ENCODE results near the gene KBTBD7.

Gene KBTBD7, protein sequence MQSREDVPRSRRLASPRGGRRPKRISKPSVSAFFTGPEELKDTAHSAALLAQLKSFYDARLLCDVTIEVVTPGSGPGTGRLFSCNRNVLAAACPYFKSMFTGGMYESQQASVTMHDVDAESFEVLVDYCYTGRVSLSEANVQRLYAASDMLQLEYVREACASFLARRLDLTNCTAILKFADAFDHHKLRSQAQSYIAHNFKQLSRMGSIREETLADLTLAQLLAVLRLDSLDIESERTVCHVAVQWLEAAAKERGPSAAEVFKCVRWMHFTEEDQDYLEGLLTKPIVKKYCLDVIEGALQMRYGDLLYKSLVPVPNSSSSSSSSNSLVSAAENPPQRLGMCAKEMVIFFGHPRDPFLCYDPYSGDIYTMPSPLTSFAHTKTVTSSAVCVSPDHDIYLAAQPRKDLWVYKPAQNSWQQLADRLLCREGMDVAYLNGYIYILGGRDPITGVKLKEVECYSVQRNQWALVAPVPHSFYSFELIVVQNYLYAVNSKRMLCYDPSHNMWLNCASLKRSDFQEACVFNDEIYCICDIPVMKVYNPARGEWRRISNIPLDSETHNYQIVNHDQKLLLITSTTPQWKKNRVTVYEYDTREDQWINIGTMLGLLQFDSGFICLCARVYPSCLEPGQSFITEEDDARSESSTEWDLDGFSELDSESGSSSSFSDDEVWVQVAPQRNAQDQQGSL

DNA sequence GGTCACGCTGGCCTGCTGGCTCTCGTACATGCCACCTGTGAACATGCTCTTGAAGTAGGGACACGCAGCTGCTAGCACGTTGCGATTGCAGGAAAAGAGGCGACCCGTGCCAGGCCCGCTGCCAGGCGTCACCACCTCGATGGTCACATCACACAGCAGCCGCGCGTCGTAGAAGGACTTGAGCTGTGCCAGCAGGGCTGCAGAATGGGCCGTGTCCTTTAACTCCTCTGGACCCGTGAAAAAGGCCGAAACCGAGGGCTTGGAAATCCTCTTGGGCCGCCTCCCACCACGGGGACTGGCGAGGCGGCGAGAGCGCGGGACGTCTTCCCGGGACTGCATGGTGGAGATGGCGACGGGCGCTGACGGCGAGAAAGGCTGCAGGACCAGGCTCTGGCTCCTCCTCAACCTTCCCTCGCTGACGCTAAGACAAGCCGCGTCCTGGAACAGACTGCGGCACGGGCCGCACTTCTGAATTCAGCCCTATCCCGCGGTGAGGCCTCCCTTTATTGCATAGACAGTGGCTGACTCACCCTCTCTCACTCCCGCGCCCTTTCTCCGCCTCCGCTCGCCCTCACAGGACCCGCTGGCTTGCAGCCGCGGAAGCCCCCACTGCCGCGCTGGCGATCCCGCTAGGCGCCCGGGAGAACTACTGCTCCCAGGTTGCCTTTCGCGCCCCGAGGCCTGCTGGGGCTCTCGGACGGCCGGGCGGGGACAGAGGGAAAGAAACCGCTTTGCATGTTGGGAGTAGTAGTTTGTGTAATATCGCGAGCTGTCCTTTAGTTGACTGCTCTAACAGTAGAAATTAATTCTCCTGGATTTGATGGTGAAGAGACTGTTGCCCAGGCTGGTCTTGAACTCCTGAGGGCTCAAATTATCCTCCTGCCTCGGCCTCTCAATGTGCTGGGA, at the start of gene KBTBD7:
Gene KBTBD7, minus strand, starts transcription at position 651 of the 906 bp plus-strand sequence. Its CDS starts 312 bp downstream, at position 339.
- peak within 1 kb of the TSS; percentile 92 for H3K4me3 Mint-ChIP-seq
- peaks cover 13% of the 10 kb centered on the region for H3K36me3 Mint-ChIP-seq (ENCODE audit: insufficient read depth)
- H3K9me3 Mint-ChIP-seq, result no peaks in the 10 kb centered on the region
- ATAC-seq (replicated peaks; ENCODE audit: extremely low read depth, poor library complexity, severe bottlenecking) (peak; percentile 97), DNase-seq (ENCODE audit: low spot score in 2 of 2) (peak; percentile 72 to 77)
- H3K27me3 Mint-ChIP-seq, result no peaks in the 10 kb centered on the region
- peak within 1 kb of the TSS; percentile 92 for H3K27ac Mint-ChIP-seq (ENCODE audit: low read depth)
- peaks cover 22% of the 10 kb centered on the region for H3K4me1 Mint-ChIP-seq

DNA sequence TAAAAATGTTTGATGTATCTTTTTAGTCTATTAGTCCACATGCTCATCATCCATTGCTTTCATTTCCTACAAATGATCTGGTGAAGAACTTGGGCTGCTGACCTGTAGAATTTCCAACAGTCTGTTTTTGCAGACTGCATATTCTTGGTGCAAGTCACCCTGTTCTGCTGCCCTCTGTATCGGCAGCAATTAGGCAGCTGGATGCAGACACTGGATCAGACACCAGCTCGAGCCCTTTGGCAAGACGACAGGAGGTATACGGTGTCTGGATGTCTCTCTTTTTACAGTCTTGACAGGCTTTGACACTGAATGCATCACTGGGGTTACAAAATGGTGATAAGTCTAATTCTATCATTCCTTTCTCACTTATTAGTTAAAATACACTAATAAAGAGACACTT, 47.3 kb upstream of the KBTBD7 start:
- Mint-ChIP-seq H3K9me3 (no peaks in the 10 kb centered on the region), H3K4me3 (no peak overlapping the region), H3K27me3 (no peaks in the 10 kb centered on the region), H3K36me3 (ENCODE audit: insufficient read depth) (peaks cover 11% of the 10 kb centered on the region), H3K4me1 (no peaks in the 10 kb centered on the region), H3K27ac (ENCODE audit: low read depth) (no peak overlapping the region)
- ATAC-seq (replicated peaks; ENCODE audit: extremely low read depth, poor library complexity, severe bottlenecking) (no peak), DNase-seq (ENCODE audit: low spot score in 2 of 2) (no peak)

DNA sequence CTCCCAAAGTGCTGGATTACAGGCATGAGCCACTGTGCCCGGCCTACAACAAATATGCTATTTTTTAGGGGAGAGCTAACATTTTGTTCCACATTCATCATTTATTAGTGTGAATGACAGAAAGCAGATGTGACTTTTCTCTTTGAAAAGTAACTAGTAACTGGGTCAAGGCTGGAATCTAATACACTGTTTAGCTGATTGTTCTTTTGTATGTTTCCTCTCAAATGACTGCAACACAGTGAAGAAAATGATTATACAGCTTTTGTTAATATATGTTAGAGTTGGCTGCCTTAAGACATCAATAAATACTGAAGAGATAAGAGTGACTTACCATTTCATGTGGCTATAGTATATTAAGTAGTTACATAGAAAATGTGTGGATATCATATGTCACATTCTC, 42.0 kb upstream of the KBTBD7 start:
- Mint-ChIP-seq H3K4me3 (no peak overlapping the region), H3K36me3 (ENCODE audit: insufficient read depth) (peaks cover 19% of the 10 kb centered on the region), H3K4me1 (peaks cover 17% of the 10 kb centered on the region), H3K27me3 (no peaks in the 10 kb centered on the region), H3K27ac (ENCODE audit: low read depth) (no peak overlapping the region), H3K9me3 (no peaks in the 10 kb centered on the region)
- DNase-seq (ENCODE audit: low spot score in 2 of 2), result no peak
- no peak for ATAC-seq (replicated peaks; ENCODE audit: extremely low read depth, poor library complexity, severe bottlenecking)

- Mint-ChIP-seq H3K4me3 (no peak overlapping the region), H3K27me3 (no peaks in the 10 kb centered on the region), H3K9me3 (no peaks in the 10 kb centered on the region), H3K36me3 (ENCODE audit: insufficient read depth) (peaks cover 12% of the 10 kb centered on the region), H3K27ac (ENCODE audit: low read depth) (peak overlapping the region; percentile 82), H3K4me1 (peaks cover 18% of the 10 kb centered on the region)
- DNase-seq (ENCODE audit: low spot score in 2 of 2) (no peak), ATAC-seq (replicated peaks; ENCODE audit: extremely low read depth, poor library complexity, severe bottlenecking) (no peak)
Measured at GRCh38 chr13:41232578-41233480, 38.5 kb upstream of the KBTBD7 start.

- peak overlapping the region; percentile 82 for H3K27ac Mint-ChIP-seq (ENCODE audit: low read depth)
- ATAC-seq (replicated peaks; ENCODE audit: extremely low read depth, poor library complexity, severe bottlenecking), result no peak
Measured at GRCh38 chr13:41231786-41232185, 37.4 kb upstream of the KBTBD7 start.

GRCh38 chr13:41231025-41231677, 36.8 kb upstream of the KBTBD7 start:
- Mint-ChIP-seq H3K4me3 (peak overlapping the region; percentile 31), H3K4me1 (peaks cover 18% of the 10 kb centered on the region), H3K36me3 (ENCODE audit: insufficient read depth) (peaks cover 14% of the 10 kb centered on the region)

More at GRCh38 chr13:41231786-41232185, 37.4 kb upstream of the KBTBD7 start:
- H3K4me1 Mint-ChIP-seq, result peaks cover 18% of the 10 kb centered on the region
- peak overlapping the region; percentile 31 for H3K4me3 Mint-ChIP-seq
- no peak for DNase-seq (ENCODE audit: low spot score in 2 of 2)
- no peaks in the 10 kb centered on the region for H3K9me3 Mint-ChIP-seq
- H3K36me3 Mint-ChIP-seq (ENCODE audit: insufficient read depth), result peaks cover 14% of the 10 kb centered on the region
- H3K27me3 Mint-ChIP-seq, result no peaks in the 10 kb centered on the region

DNA sequence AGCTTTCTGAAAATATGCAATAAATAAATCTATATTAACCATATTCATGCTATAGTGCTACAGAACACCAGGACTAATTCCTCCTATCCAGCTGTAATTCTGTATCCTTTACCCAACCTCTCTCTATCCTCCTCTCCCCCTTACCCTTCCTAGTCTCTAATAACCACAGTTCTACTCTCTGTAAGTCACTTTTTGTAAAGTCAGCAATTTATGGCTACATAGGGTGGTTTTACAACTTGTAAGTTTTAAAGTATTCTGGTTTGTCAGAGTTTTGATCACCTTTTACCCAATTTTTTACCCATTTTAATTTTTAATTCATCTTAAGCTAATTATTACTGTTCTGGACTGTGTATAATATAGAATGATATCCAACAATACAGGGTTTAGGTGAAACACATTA, 35.0 kb upstream of the KBTBD7 start:
- ATAC-seq (replicated peaks; ENCODE audit: extremely low read depth, poor library complexity, severe bottlenecking) (no peak), DNase-seq (ENCODE audit: low spot score in 2 of 2) (no peak)
- H3K27ac Mint-ChIP-seq (ENCODE audit: low read depth), result peak overlapping the region; percentile 65
- peaks cover 18% of the 10 kb centered on the region for H3K4me1 Mint-ChIP-seq
- H3K27me3 Mint-ChIP-seq, result no peaks in the 10 kb centered on the region
- H3K4me3 Mint-ChIP-seq, result no peak overlapping the region
- H3K9me3 Mint-ChIP-seq, result no peaks in the 10 kb centered on the region
- H3K36me3 Mint-ChIP-seq (ENCODE audit: insufficient read depth), result peaks cover 11% of the 10 kb centered on the region

More at GRCh38 chr13:41231025-41231677, 36.8 kb upstream of the KBTBD7 start:
- Mint-ChIP-seq H3K27ac (ENCODE audit: low read depth) (peak overlapping the region; percentile 82), H3K9me3 (no peaks in the 10 kb centered on the region), H3K27me3 (no peaks in the 10 kb centered on the region)
- DNase-seq (ENCODE audit: low spot score in 2 of 2) (no peak), ATAC-seq (replicated peaks; ENCODE audit: extremely low read depth, poor library complexity, severe bottlenecking) (no peak)

DNA sequence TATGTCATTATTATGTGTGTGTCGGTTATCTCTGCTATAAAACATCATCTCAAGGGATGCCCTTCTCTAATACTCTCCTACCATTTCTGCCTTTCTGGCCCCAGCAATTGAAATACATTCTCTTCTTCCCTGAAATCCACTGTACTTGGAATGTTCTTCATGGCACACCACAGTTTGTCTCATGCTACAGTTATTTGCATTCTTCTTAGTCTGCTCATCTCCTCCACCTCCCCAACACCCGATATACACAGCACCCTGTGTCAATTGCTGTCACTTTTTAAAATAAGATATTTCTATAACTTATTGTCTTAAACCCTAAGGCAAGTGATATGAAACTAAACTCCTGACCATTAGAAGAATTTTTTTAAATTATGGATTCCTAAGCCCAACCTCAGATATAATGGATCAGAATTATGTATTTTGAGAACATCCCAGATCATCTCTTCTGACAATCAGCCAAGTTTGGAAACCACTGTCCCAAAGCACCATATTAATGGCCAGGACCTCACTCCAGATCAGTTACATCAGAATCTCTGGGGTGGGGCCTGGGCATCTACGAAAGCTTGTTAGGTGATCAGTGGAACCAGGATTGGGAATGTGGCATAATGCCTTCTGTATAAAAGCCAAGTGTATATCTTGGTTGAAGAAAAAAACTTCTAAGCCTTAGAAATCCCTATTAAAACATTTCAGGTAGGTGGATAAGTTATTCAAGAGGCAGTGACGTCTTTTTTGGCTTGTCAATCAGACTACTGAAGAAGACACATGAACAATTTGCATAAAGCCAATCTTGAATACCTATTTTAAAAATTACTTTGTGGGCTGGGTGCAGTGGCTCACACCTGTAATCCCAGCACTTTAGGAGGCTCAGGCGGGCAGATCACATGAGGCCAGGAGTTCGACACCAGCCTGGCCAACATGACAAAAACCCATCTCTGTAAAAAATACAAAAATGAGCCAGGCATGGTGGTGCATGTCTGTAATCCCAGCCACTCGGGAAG, 30.0 kb upstream of the KBTBD7 start:
- H3K36me3 Mint-ChIP-seq (ENCODE audit: insufficient read depth), result peaks cover 16% of the 10 kb centered on the region
- H3K4me3 Mint-ChIP-seq, result no peak overlapping the region
- no peak overlapping the region for H3K27ac Mint-ChIP-seq (ENCODE audit: low read depth)
- DNase-seq (ENCODE audit: low spot score in 2 of 2), result no peak
- no peaks in the 10 kb centered on the region for H3K9me3 Mint-ChIP-seq
- no peak for ATAC-seq (replicated peaks; ENCODE audit: extremely low read depth, poor library complexity, severe bottlenecking)
- no peaks in the 10 kb centered on the region for H3K27me3 Mint-ChIP-seq
- no peaks in the 10 kb centered on the region for H3K4me1 Mint-ChIP-seq

DNA sequence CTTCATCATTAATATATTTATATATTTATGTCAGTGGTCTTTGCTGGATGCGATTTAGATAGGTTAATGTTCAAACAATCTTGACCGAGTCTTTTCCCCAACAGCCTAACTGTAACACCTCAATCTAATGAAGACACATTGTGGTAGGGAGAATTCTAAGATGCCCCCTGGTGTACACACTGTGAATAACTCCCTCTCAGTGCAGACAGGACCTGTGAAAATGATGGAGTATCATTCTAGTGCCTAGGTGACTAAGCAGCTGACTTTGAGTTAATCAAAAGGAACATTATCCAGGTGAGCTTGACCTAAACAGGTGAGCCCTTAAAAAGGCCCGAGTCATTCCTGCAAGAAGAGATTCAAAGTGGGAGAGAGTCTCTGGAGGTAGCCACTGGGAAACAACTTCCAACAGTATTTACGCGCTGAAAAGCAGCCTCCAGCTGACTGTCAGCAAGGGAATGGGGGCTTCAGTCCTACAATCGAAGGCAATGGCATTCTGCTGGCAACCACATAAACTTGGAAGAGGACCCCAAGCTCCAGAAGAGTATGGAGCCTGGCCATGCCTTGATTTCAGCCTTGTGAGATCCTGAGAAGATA, 28.0 kb upstream of the KBTBD7 start:
- DNase-seq (ENCODE audit: low spot score in 2 of 2) (peak; percentile 17 to 37), ATAC-seq (replicated peaks; ENCODE audit: extremely low read depth, poor library complexity, severe bottlenecking) (peak; percentile 82)
- H3K27me3 Mint-ChIP-seq, result no peaks in the 10 kb centered on the region
- no peaks in the 10 kb centered on the region for H3K9me3 Mint-ChIP-seq
- no peak overlapping the region for H3K4me3 Mint-ChIP-seq
- no peak overlapping the region for H3K27ac Mint-ChIP-seq (ENCODE audit: low read depth)
- H3K36me3 Mint-ChIP-seq (ENCODE audit: insufficient read depth), result peaks cover 14% of the 10 kb centered on the region
- no peaks in the 10 kb centered on the region for H3K4me1 Mint-ChIP-seq

DNA sequence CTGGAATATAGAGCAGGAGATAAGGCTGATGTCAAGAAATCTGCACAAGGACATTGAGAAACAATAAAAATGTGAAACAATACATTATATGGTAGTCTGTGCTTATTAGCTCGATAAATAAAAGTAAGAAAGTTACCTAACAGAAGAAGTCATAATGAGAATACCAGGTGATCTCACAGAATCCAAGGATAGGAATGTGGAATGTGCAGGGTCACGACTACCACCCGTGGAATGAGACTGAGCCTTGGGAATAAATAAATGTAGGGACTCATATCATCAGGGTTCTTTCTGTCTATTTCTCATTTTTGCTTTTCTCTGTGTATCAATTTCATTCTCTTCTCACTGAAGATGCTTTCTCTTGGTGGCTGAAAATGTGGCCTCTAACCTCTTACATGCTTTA, 26.0 kb upstream of the KBTBD7 start:
- DNase-seq (ENCODE audit: low spot score in 2 of 2) (no peak), ATAC-seq (replicated peaks; ENCODE audit: extremely low read depth, poor library complexity, severe bottlenecking) (no peak)
- Mint-ChIP-seq H3K27me3 (no peaks in the 10 kb centered on the region), H3K9me3 (no peaks in the 10 kb centered on the region), H3K4me1 (no peaks in the 10 kb centered on the region), H3K36me3 (ENCODE audit: insufficient read depth) (peaks cover 18% of the 10 kb centered on the region), H3K4me3 (no peak overlapping the region), H3K27ac (ENCODE audit: low read depth) (no peak overlapping the region)

Data from central memory CD8-positive, alpha-beta T cell (primary cell).